OCI-LY1 (cell line): Measurements from ENCODE around the gene USP7.

ENCODE experiments used
- H2AFZ ChIP-seq: fragments of 200-600 bp; sonication (generic), shearing (Covaris generic); 2 replicates; pipeline ENCODE4 v1.6.0; 2014; ENCODE audit warnings: antibody characterized with exemption, mild to moderate bottlenecking, low read length
- H3F3A ChIP-seq: fragments of 200-600 bp; sonication (generic), shearing (Covaris generic); 2 replicates; pipeline ENCODE4 v1.6.0; 2014; ENCODE audit warnings: mild to moderate bottlenecking, antibody characterized with exemption, low read length, moderate library complexity; ENCODE audit not compliant: insufficient read depth
- H3K27ac ChIP-seq: fragments of 200-600 bp; sonication (generic); 2 replicates; pipeline ENCODE4 v1.5.1; 2014; ENCODE audit warnings: low read length, mixed run types, mild to moderate bottlenecking, low read depth; ENCODE audit not compliant: poor library complexity, severe bottlenecking
- H3K27me3 ChIP-seq: fragments of 200-600 bp; sonication (generic); 2 replicates; pipeline ENCODE4 v1.6.0; 2014; ENCODE audit warnings: antibody characterized with exemption, mild to moderate bottlenecking, low read length, moderate library complexity; ENCODE audit not compliant: insufficient read depth
- H3K36me3 ChIP-seq: fragments of 200-600 bp; sonication (generic); 2 replicates; pipeline ENCODE4 v1.6.1; 2014; ENCODE audit warnings: mild to moderate bottlenecking, antibody characterized with exemption, low read length, moderate library complexity, mixed read lengths; ENCODE audit not compliant: insufficient read depth
- H3K4me1 ChIP-seq: fragments of 200-600 bp; sonication (generic); 2 replicates; pipeline ENCODE4 v1.5.1; 2014; ENCODE audit warnings: mild to moderate bottlenecking, low read length, moderate library complexity; ENCODE audit not compliant: insufficient read depth, severe bottlenecking
- H3K4me2 ChIP-seq: fragments of 200-600 bp; sonication (generic), shearing (Covaris generic); 2 replicates; pipeline ENCODE4 v1.6.1; 2014; ENCODE audit warnings: low read length
- H3K4me3 ChIP-seq: fragments of 200-600 bp; sonication (generic); 2 replicates; pipeline ENCODE4 v1.5.1; 2014; ENCODE audit warnings: low read length, low read depth, mild to moderate bottlenecking, mixed read lengths; ENCODE audit not compliant: poor library complexity, severe bottlenecking
- H3K79me2 ChIP-seq: fragments of 200-600 bp; shearing (Covaris generic); 2 replicates; pipeline ENCODE4 v1.6.1; 2016; ENCODE audit warnings: mixed run types, low read length, mixed read lengths; ENCODE audit not compliant: insufficient read depth
- H3K9ac ChIP-seq: fragments of 200-600 bp; sonication (generic), shearing (Covaris generic); 2 replicates; pipeline ENCODE4 v1.6.1; 2014; ENCODE audit warnings: mild to moderate bottlenecking, low read length, mixed read lengths
- H3K9me2 ChIP-seq: fragments of 200-600 bp; sonication (generic), shearing (Covaris generic); 2 replicates; pipeline ENCODE4 v1.6.1; 2014; ENCODE audit warnings: low read depth, mild to moderate bottlenecking, low read length, mixed read lengths
- H3K9me3 ChIP-seq: fragments of 200-600 bp; shearing (Covaris generic); 2 replicates; pipeline ENCODE4 v1.6.1; 2014; ENCODE audit warnings: low read length, mixed read lengths
- H4K20me1 ChIP-seq: fragments of 200-600 bp; sonication (generic), shearing (Covaris generic); 2 replicates; pipeline ENCODE4 v1.6.0; 2016; ENCODE audit warnings: mild to moderate bottlenecking, low read length; ENCODE audit not compliant: insufficient read depth
- CTCF ChIP-seq: fragments of 200-600 bp; sonication (generic), shearing (Covaris generic); IDR thresholded peaks from 2 replicates; pipeline ENCODE4 v1.5.1; 2017; ENCODE audit warnings: mild to moderate bottlenecking, antibody characterized with exemption, low read length, moderate library complexity, mixed read lengths
- EZH2 ChIP-seq: fragments of 200-600 bp; sonication (generic), shearing (Covaris generic); IDR thresholded peaks from 2 replicates; pipeline ENCODE4 v1.8.0; 2017; ENCODE audit warnings: borderline replicate concordance, mixed run types, mild to moderate bottlenecking, antibody characterized with exemption, low read length, moderate library complexity, mixed read lengths

USP7 gene

GRCh38 chr16:8989099-8989878, 25.6 kb upstream of the USP7 start:
- Histone ChIP-seq H3K36me3 (no peaks in the 10 kb centered on the region), H3K27ac (no peak overlapping the region), H3K27me3 (no peaks in the 10 kb centered on the region), H3K9me3 (no peaks in the 10 kb centered on the region), H3K79me2 (no peaks in the 10 kb centered on the region), H3K9me2 (no peaks in the 10 kb centered on the region), H4K20me1 (no peaks in the 10 kb centered on the region), H3K4me1 (no peaks in the 10 kb centered on the region), H2AFZ (no peak overlapping the region), H3K4me2 (no peak overlapping the region), H3K4me3 (no peak overlapping the region), H3K9ac (no peak overlapping the region), H3F3A (no peaks in the 10 kb centered on the region)
- TF ChIP-seq EZH2 (no peak), CTCF (no peak)

GRCh38 chr16:8986818-8987191, 23.1 kb upstream of the USP7 start:
- Histone ChIP-seq H3K9me2 (no peaks in the 10 kb centered on the region), H3K9me3 (no peaks in the 10 kb centered on the region), H3K4me2 (no peak overlapping the region), H2AFZ (no peak overlapping the region), H4K20me1 (no peaks in the 10 kb centered on the region), H3K27me3 (no peaks in the 10 kb centered on the region), H3K4me1 (no peaks in the 10 kb centered on the region), H3K36me3 (no peaks in the 10 kb centered on the region), H3K4me3 (no peak overlapping the region), H3F3A (no peaks in the 10 kb centered on the region), H3K79me2 (no peaks in the 10 kb centered on the region), H3K27ac (no peak overlapping the region), H3K9ac (no peak overlapping the region)
- TF ChIP-seq CTCF, result no peak
- no peak for TF ChIP-seq EZH2

DNA sequence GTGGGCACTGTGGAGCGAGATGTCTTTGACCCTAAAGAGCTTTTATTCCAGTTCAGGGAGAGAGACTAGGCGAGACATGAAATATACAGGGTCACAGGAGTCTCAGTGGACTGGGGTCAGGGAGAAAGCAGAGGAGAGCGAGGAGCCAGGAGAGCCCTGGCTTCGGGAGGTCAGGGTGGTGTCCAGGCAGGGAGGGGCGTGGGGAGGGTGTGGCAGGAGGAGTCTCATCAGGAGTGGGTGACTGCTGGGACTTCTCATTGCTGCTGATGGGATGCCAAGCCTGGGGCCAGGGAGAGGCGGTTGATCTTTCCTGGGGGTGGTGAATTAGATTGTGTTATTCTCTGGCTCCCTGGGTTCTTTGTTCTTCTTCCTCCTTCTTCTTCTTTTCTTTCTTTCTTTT, 22.4 kb upstream of the USP7 start:
- no peak for TF ChIP-seq CTCF
- TF ChIP-seq EZH2, result no peak
- no peaks in the 10 kb centered on the region for H3K27me3 ChIP-seq
- no peak overlapping the region for H3K9ac ChIP-seq
- H3F3A ChIP-seq, result no peaks in the 10 kb centered on the region
- no peak overlapping the region for H3K4me3 ChIP-seq
- H4K20me1 ChIP-seq, result no peaks in the 10 kb centered on the region
- no peak overlapping the region for H3K4me2 ChIP-seq
- no peaks in the 10 kb centered on the region for H3K9me3 ChIP-seq
- no peak overlapping the region for H2AFZ ChIP-seq
- H3K27ac ChIP-seq, result no peak overlapping the region
- no peaks in the 10 kb centered on the region for H3K4me1 ChIP-seq
- H3K36me3 ChIP-seq, result no peaks in the 10 kb centered on the region
- H3K9me2 ChIP-seq, result no peaks in the 10 kb centered on the region
- H3K79me2 ChIP-seq, result no peaks in the 10 kb centered on the region
